ENCODE data around the gene NUP50.

NUP50 gene

GRCh38 chr22:45212306-45212709 is 48.6 kb downstream of the NUP50 start:
- Histone ChIP-seq H3K4me1 (ENCODE audit: insufficient read depth, low read length) (peaks cover 44% of the 10 kb centered on the region), H3K27ac (ENCODE audit: low read depth, low read length) (peak overlapping the region; percentile 16), H3K4me3 (ENCODE audit: low read depth in 1 of 2, low read length in 2 of 2) (peak overlapping the region in 1 of 2 donors; percentile 52), H3K9ac (ENCODE audit: low read length) (peak overlapping the region; percentile 14), H3K36me3 (ENCODE audit: insufficient read depth, low read length) (no peaks in the 10 kb centered on the region), H3K9me3 (ENCODE audit: low read length) (no peaks in the 10 kb centered on the region), H3K27me3 (ENCODE audit: control insufficient read depth in 1 of 2, insufficient read depth in 2 of 2, low read length in 2 of 2) (no peaks in the 10 kb centered on the region)

DNA sequence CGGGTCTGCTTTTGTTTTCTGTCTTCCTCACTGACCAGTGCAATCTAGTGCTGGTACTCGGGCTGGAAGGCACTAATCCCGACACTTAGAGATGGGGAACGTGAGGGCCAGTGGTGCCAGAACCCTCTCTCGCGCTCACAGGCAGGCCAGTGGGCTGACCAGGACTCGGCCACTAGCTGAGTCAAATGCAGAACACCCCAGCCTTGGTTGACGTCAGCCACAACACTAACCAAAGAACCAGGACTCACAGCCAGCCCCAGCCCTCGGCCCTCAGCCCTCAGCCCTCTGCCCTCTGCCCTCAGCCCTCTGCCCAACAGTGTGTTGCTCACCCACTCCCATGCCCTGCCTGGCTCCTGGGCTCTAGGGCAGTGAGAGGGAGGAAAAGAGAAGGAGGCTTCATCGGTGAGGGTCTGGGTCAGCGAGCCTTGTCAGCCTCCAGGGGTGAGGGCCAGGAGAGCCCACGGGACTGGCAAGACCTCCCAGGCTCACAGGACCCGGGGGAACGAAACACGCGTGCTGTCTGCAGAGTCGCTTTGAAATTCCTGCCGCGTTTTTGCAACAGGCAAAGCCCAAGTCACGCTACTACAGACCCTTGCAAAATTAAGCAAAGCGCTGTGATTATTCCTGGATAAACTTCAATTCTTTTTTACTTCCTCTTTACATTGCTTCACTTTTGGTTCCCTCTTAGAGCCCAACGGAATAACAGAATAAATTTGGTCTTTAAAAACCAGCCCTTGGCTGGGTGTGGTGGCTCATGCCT is 49.4 kb downstream of the NUP50 start:
- H3K27me3 ChIP-seq (ENCODE audit: control insufficient read depth in 1 of 2, insufficient read depth in 2 of 2, low read length in 2 of 2): no peaks in the 10 kb centered on the region
- H3K27ac ChIP-seq (ENCODE audit: low read depth, low read length): peak overlapping the region; percentile 16
- H3K9me3 ChIP-seq (ENCODE audit: low read length): no peaks in the 10 kb centered on the region
- H3K4me3 ChIP-seq (ENCODE audit: low read depth in 1 of 2, low read length in 2 of 2): peak overlapping the region in 1 of 2 donors; percentile 52
- peak overlapping the region; percentile 14 for H3K9ac ChIP-seq (ENCODE audit: low read length)
- peaks cover 44% of the 10 kb centered on the region for H3K4me1 ChIP-seq (ENCODE audit: insufficient read depth, low read length)
- H3K36me3 ChIP-seq (ENCODE audit: insufficient read depth, low read length): no peaks in the 10 kb centered on the region

GRCh38 chr22:45216133-45217003 is 52.6 kb downstream of the NUP50 start:
- H3K4me3 ChIP-seq (ENCODE audit: low read depth in 1 of 2, low read length in 2 of 2): no peak overlapping the region
- no peaks in the 10 kb centered on the region for H3K27me3 ChIP-seq (ENCODE audit: control insufficient read depth in 1 of 2, insufficient read depth in 2 of 2, low read length in 2 of 2)
- no peaks in the 10 kb centered on the region for H3K36me3 ChIP-seq (ENCODE audit: insufficient read depth, low read length)
- no peak overlapping the region for H3K9ac ChIP-seq (ENCODE audit: low read length)
- H3K27ac ChIP-seq (ENCODE audit: low read depth, low read length): no peak overlapping the region
- H3K4me1 ChIP-seq (ENCODE audit: insufficient read depth, low read length): peaks cover 24% of the 10 kb centered on the region
- no peaks in the 10 kb centered on the region for H3K9me3 ChIP-seq (ENCODE audit: low read length)

- no peaks in the 10 kb centered on the region for H3K27me3 ChIP-seq (ENCODE audit: control insufficient read depth in 1 of 2, insufficient read depth in 2 of 2, low read length in 2 of 2)
- H3K27ac ChIP-seq (ENCODE audit: low read depth, low read length): no peak overlapping the region
- H3K9me3 ChIP-seq (ENCODE audit: low read length): no peaks in the 10 kb centered on the region
- no peaks in the 10 kb centered on the region for H3K36me3 ChIP-seq (ENCODE audit: insufficient read depth, low read length)
- H3K4me3 ChIP-seq (ENCODE audit: low read depth in 1 of 2, low read length in 2 of 2): no peak overlapping the region
- peaks cover 16% of the 10 kb centered on the region for H3K4me1 ChIP-seq (ENCODE audit: insufficient read depth, low read length)
- H3K9ac ChIP-seq (ENCODE audit: low read length): no peak overlapping the region
Measured at GRCh38 chr22:45217345-45217744, 53.6 kb downstream of the NUP50 start.

DNA sequence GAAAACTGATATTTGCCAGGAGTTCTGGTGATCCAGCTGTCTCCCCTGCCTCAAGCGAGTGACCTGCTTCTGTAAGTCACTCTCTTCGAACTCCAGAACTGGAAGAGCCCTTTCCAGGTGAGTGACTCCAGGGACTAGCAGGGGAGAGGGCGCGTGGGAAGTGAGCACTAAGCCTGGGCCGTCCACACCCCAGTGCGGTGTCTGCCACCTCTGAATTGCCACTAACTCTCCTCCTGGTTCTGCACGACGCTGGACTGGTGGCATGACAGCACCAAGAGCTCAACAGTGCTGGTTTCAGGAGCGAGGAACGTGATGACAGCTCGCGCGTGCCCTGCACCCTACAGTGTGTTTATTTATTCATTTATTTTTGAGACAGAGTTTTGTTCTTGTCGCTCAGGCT is 54.1 kb downstream of the NUP50 start:
- peaks cover 14% of the 10 kb centered on the region for H3K4me1 ChIP-seq (ENCODE audit: insufficient read depth, low read length)
- H3K27ac ChIP-seq (ENCODE audit: low read depth, low read length): no peak overlapping the region
- H3K9me3 ChIP-seq (ENCODE audit: low read length): no peaks in the 10 kb centered on the region
- no peak overlapping the region for H3K9ac ChIP-seq (ENCODE audit: low read length)
- H3K36me3 ChIP-seq (ENCODE audit: insufficient read depth, low read length): no peaks in the 10 kb centered on the region
- no peak overlapping the region for H3K4me3 ChIP-seq (ENCODE audit: low read depth in 1 of 2, low read length in 2 of 2)
- H3K27me3 ChIP-seq (ENCODE audit: control insufficient read depth in 1 of 2, insufficient read depth in 2 of 2, low read length in 2 of 2): no peaks in the 10 kb centered on the region

GRCh38 chr22:45218976-45219375 is 55.3 kb downstream of the NUP50 start:
- no peaks in the 10 kb centered on the region for H3K9me3 ChIP-seq (ENCODE audit: low read length)
- no peak overlapping the region for H3K4me3 ChIP-seq (ENCODE audit: low read depth in 1 of 2, low read length in 2 of 2)
- peaks cover 7% of the 10 kb centered on the region for H3K4me1 ChIP-seq (ENCODE audit: insufficient read depth, low read length)
- no peak overlapping the region for H3K9ac ChIP-seq (ENCODE audit: low read length)
- no peaks in the 10 kb centered on the region for H3K36me3 ChIP-seq (ENCODE audit: insufficient read depth, low read length)
- no peak overlapping the region for H3K27ac ChIP-seq (ENCODE audit: low read depth, low read length)
- no peaks in the 10 kb centered on the region for H3K27me3 ChIP-seq (ENCODE audit: control insufficient read depth in 1 of 2, insufficient read depth in 2 of 2, low read length in 2 of 2)

DNA sequence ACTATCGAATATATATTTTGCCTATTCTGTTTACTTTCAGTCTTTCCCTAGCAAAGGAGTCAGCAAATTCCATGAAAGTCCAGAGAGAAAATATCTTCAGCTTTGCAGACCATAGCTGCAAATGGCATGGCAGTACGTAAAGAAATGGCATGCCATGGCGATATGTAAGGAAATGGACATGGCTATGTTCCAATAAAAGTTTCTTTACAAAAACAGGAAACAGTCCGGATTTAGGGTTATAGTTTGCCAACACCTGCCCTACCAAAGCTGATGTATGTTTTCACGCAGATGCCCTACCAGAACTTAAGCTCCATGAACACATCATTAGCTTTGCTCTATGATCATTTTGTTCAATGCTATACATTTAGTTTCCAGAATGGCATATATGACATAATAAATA is 57.5 kb downstream of the NUP50 start:
- H3K9ac ChIP-seq (ENCODE audit: low read length): no peak overlapping the region
- no peaks in the 10 kb centered on the region for H3K9me3 ChIP-seq (ENCODE audit: low read length)
- peaks cover 13% of the 10 kb centered on the region for H3K4me1 ChIP-seq (ENCODE audit: insufficient read depth, low read length)
- H3K36me3 ChIP-seq (ENCODE audit: insufficient read depth, low read length): no peaks in the 10 kb centered on the region
- no peaks in the 10 kb centered on the region for H3K27me3 ChIP-seq (ENCODE audit: control insufficient read depth in 1 of 2, insufficient read depth in 2 of 2, low read length in 2 of 2)
- no peak overlapping the region for H3K4me3 ChIP-seq (ENCODE audit: low read depth in 1 of 2, low read length in 2 of 2)
- H3K27ac ChIP-seq (ENCODE audit: low read depth, low read length): no peak overlapping the region

- no peak overlapping the region for H3K27ac ChIP-seq (ENCODE audit: low read depth, low read length)
- no peak overlapping the region for H3K4me3 ChIP-seq (ENCODE audit: low read depth in 1 of 2, low read length in 2 of 2)
- peaks cover 18% of the 10 kb centered on the region for H3K4me1 ChIP-seq (ENCODE audit: insufficient read depth, low read length)
Measured at GRCh38 chr22:45223304-45224117, 59.8 kb downstream of the NUP50 start.

DNA sequence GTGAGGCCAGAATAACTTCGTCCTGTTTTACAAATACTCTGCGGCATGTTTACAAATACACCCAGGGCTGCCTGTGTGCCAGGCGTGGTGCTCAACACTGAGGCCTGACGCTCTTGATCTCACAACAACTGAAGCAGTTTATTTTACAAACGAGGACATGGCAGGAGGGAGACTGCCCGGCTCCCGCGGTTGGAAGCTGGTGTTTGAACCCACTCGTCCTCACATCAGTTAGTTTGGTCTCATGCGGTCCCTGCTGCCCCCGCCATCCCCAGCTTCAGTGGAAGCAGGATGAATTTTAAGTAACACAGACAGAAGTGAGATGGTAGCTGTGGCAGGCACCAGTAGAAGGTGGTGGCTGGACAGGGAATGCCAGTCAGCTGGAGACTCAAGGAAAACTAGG is 60.6 kb downstream of the NUP50 start:
- peaks cover 18% of the 10 kb centered on the region for H3K4me1 ChIP-seq (ENCODE audit: insufficient read depth, low read length)
- H3K9me3 ChIP-seq (ENCODE audit: low read length): no peaks in the 10 kb centered on the region
- no peak overlapping the region for H3K9ac ChIP-seq (ENCODE audit: low read length)
- H3K27me3 ChIP-seq (ENCODE audit: control insufficient read depth in 1 of 2, insufficient read depth in 2 of 2, low read length in 2 of 2): no peaks in the 10 kb centered on the region
- H3K36me3 ChIP-seq (ENCODE audit: insufficient read depth, low read length): no peaks in the 10 kb centered on the region
- no peak overlapping the region for H3K27ac ChIP-seq (ENCODE audit: low read depth, low read length)
- no peak overlapping the region for H3K4me3 ChIP-seq (ENCODE audit: low read depth in 1 of 2, low read length in 2 of 2)

More at GRCh38 chr22:45223304-45224117, 59.8 kb downstream of the NUP50 start:
- no peak overlapping the region for H3K9ac ChIP-seq (ENCODE audit: low read length)
- H3K27me3 ChIP-seq (ENCODE audit: control insufficient read depth in 1 of 2, insufficient read depth in 2 of 2, low read length in 2 of 2): no peaks in the 10 kb centered on the region
- no peaks in the 10 kb centered on the region for H3K9me3 ChIP-seq (ENCODE audit: low read length)
- H3K36me3 ChIP-seq (ENCODE audit: insufficient read depth, low read length): no peaks in the 10 kb centered on the region

DNA sequence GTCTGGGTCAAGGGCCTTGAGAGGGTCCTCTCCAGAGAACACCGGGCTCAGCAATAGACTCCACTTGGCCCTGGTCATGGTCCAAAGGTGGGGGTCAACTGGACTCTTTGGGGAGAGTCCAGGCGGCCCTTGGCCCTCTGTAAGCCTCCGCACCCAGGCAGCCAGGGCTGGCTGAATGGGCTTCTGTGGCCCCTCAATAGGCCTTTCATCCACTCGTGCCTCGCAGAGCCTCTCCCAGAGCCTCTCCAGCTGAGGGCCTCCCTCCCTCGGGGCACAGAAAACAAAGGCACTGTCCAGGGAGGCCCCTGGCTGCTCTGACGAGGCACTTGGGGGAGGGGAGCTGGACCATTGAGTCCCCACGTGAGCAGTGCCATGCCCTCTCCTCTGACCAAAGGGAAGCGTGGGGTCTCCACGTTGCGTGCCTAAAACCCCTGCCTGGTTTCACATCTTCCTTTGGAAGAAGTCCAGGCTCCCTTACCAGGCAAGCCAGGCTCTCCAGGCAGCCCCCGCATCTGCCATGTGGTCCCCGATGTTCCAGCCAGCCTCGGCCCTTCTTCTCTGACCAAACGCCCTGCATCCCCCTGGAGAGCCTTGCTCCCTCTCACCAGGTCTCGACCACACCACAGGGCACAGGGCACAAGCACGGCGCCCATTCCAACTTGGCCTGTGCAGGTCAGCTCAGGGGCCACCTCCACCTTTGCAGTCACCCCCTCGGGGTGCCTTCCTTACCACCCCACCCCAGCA is 61.4 kb downstream of the NUP50 start:
- H3K27me3 ChIP-seq (ENCODE audit: control insufficient read depth in 1 of 2, insufficient read depth in 2 of 2, low read length in 2 of 2): no peaks in the 10 kb centered on the region
- no peaks in the 10 kb centered on the region for H3K9me3 ChIP-seq (ENCODE audit: low read length)
- peaks cover 18% of the 10 kb centered on the region for H3K4me1 ChIP-seq (ENCODE audit: insufficient read depth, low read length)
- H3K9ac ChIP-seq (ENCODE audit: low read length): no peak overlapping the region
- no peak overlapping the region for H3K27ac ChIP-seq (ENCODE audit: low read depth, low read length)
- no peaks in the 10 kb centered on the region for H3K36me3 ChIP-seq (ENCODE audit: insufficient read depth, low read length)
- no peak overlapping the region for H3K4me3 ChIP-seq (ENCODE audit: low read depth in 1 of 2, low read length in 2 of 2)
